Heart right ventricle (tissue), 16 donors: ENCODE results near the gene STAM. TPM values are rescaled to one million over a fixed set of nuclear protein-coding genes. Genes with fewer than 3 reads are reported as not detected.

Source experiments
- ATAC-seq, 8 donors: fragments of 200-7000 bp; cut with Tn5 transposase; one replicate each; pipeline ENCODE4 v1.9.1; 2020; ENCODE audit warnings: mild to moderate bottlenecking in 8 of 8, moderate library complexity in 8 of 8, moderate number of reproducible peaks in 1 of 8
- DNase-seq, 2 donors: peaks; one replicate each; pipeline ENCODE4 v3.0.0-alpha.2; 2020
- H3K27ac ChIP-seq, 10 donors: fragments of 200-600 bp; sonication (generic) in 2 of 10; one replicate each; pipeline versions ENCODE4 v1.5.0 to v1.8.0; 2020 to 2022; ENCODE audit warnings: mild to moderate bottlenecking in 3 of 10
- H3K27me3 ChIP-seq, 7 donors: fragments of 200-600 bp; one replicate each; pipeline ENCODE4 v1.8.0; 2021 to 2022; ENCODE audit warnings: mild to moderate bottlenecking in 2 of 7
- H3K36me3 ChIP-seq, 9 donors: fragments of 200-600 bp; sonication (generic) in 1 of 9; one replicate each; pipeline versions ENCODE4 v1.5.0 to v1.8.0; 2020 to 2022; ENCODE audit warnings: mild to moderate bottlenecking in 2 of 9
- H3K4me1 ChIP-seq, 9 donors: fragments of 200-600 bp; sonication (generic) in 1 of 9; one replicate each; pipeline versions ENCODE4 v1.5.0 to v1.8.0; 2020 to 2022; ENCODE audit warnings: mild to moderate bottlenecking in 4 of 9
- H3K4me3 ChIP-seq, 10 donors: fragments of 200-600 bp; sonication (generic) in 2 of 10; one replicate each; pipeline versions ENCODE4 v1.5.0 to v1.8.0; 2020 to 2022; ENCODE audit warnings: mild to moderate bottlenecking in 7 of 10, moderate library complexity in 2 of 10
- H3K9me3 ChIP-seq, 11 donors: fragments of 200-600 bp in 10 of 11; sonication (generic) in 2 of 11; one replicate each; pipeline versions ENCODE4 v1.5.0 to v1.8.0; 2013 to 2022; ENCODE audit warnings: mild to moderate bottlenecking in 2 of 11, control low read depth in 1 of 11, moderate library complexity in 1 of 11
- CTCF ChIP-seq, 9 donors: fragments of 200-600 bp; sonication (generic) in 2 of 9; IDR thresholded peaks; one replicate each; pipeline versions ENCODE4 v1.5.0 to v1.8.0; 2021 to 2022; ENCODE audit warnings: antibody characterized with exemption in 9 of 9, mild to moderate bottlenecking in 5 of 9, moderate library complexity in 1 of 9
- WGBS, 2 donors: extraction: QIAGEN DNeasy Blood & Tissue Kit; methylation state at CpG; one replicate each; pipeline ENCODE4 v1.1.7; 2013; ENCODE audit warnings: inconsistent platforms in 1 of 2; 5-methylcytosine and 5-hydroxymethylcytosine counted together
- intact Hi-C, 10 donors: fragments of 100-400 bp; cut with DNase I; formaldehyde crosslinking; loops; one replicate each; pipeline versions ENCODE4 v1.11.1 to v1.14.2; 2022
- polyA plus RNA-seq, 2 donors: library from polyadenylated mRNA; stranded (reverse); fragments of 200-250 nt; gene quantifications; one replicate each; pipeline ENCODE4 v1.2.3, GENCODE V29; 2013
- total RNA-seq, 10 donors: library from RNA; stranded (reverse); fragmentation: NEBNext Ultra II Directional in 3 of 10; extraction: Animal tissue kit (Norgen Biotek cat#: 25700) in 3 of 10; gene quantifications; one replicate each; pipeline versions ENCODE4 v1.2.1 to v1.2.4, GENCODE V29; 2021 to 2023
- donor health status: Arrhythmogenic right ventricular cardiomyopathy.
- donor health status: ischemic (EF 13 %, LVEDD 7.1; RV severe dilation, severe dysfunction).
- donor health status: healthy with polysubstance abuse.
- donor health status: DM: no; HTN: yes; CAD: no.
- donor health status: DM: no; HTN: no; CAD: no.
- donor health status: ischemic (EF 25% LVEDD 6.9; RV normal size, moderate dysfunction).
- donor health status: ischemic (EF 25% LVEDD 5.7; RV mildly dilated, moderate dysfunction).
- donor health status: healthy.
- donor health status: DM: yes; HTN: yes; CAD: no.
- donor health status: Ischemic cardiomyopathy.
- donor health status: ischemic (EF 35%, LVEDD 5.7; RV mildly dilated, moderate dysfunction).
- donor health status: nonischemic (EF 11% LVEDD 7.7; RV severe dilation, severe dysfunction).
- donor health status: DM: yes; HTN: yes; CAD: no.
- donor health status: PGD.
- donor health status: ischemic (EF 29% LVEDD 5.4; RV normal size, mild dysfunction).
- donor health status: nonischemic (EF 23%, LVEDD 6.1; RV moderate dilation, normal function).

The STAM gene
- total and polyA plus RNA-seq, 12 donors: 9.9 to 43.5 (median 29.3) TPM

- H3K4me1 ChIP-seq: peaks cover 5 to 81% (median 67%) of the 10 kb centered on the region in 9 donors
- H3K4me3 ChIP-seq: no peak overlapping the region
- DNase-seq (no peak), ATAC-seq (no peak)
- TF ChIP-seq CTCF (IDR thresholded peaks at IDR 0.05): no peak
- peak overlapping the region in 4 of 10 donors; percentile 4 to 98 (median 58) for H3K27ac ChIP-seq
- intact Hi-C loops: no loop called here
- peaks cover 0 to 6% (median 0%) of the 10 kb centered on the region in 9 donors for H3K36me3 ChIP-seq
- H3K9me3 ChIP-seq: peaks cover 0 to 11% (median 0%) of the 10 kb centered on the region in 11 donors
- 91 to 94% methylated on average over 4 of the region's 4 CpGs for WGBS, 2 donors
- H3K27me3 ChIP-seq: no peaks in the 10 kb centered on the region
Measured at GRCh38 chr10:17649052-17649451, 5.1 kb downstream of the STAM start.

GRCh38 chr10:17649836-17650235 lies 5.9 kb downstream of the STAM start:
- Histone ChIP-seq H3K4me3 (no peak overlapping the region), H3K4me1 (peaks cover 5 to 79% (median 69%) of the 10 kb centered on the region in 9 donors), H3K36me3 (peaks cover 0 to 6% (median 0%) of the 10 kb centered on the region in 9 donors), H3K27ac (peak overlapping the region in 2 of 10 donors; percentile 41 to 44), H3K9me3 (peaks cover 0 to 11% (median 0%) of the 10 kb centered on the region in 11 donors), H3K27me3 (no peaks in the 10 kb centered on the region)
- DNase-seq (no peak), ATAC-seq (no peak)
- 74 to 87% methylated on average over 2 of the region's 2 CpGs for WGBS, 2 donors
- intact Hi-C loops: no loop called here
- no peak for TF ChIP-seq CTCF (IDR thresholded peaks at IDR 0.05)

GRCh38 chr10:17650416-17650815 lies 6.5 kb downstream of the STAM start:
- DNase-seq: no peak
- TF ChIP-seq CTCF (IDR thresholded peaks at IDR 0.05): no peak
- no peak for ATAC-seq
- Histone ChIP-seq H3K36me3 (peaks cover 0 to 6% (median 0%) of the 10 kb centered on the region in 9 donors), H3K4me1 (peaks cover 2 to 74% (median 64%) of the 10 kb centered on the region in 9 donors), H3K4me3 (no peak overlapping the region), H3K27me3 (no peaks in the 10 kb centered on the region), H3K9me3 (peaks cover 0 to 11% (median 0%) of the 10 kb centered on the region in 11 donors), H3K27ac (peak overlapping the region in 2 of 10 donors; percentile 41 to 44)
- intact Hi-C loops: no loop called here
- WGBS, 2 donors: 87 to 91% methylated on average over 8 of the region's 8 CpGs

GRCh38 chr10:17651896-17652295 lies 7.9 kb downstream of the STAM start:
- Histone ChIP-seq H3K27ac (peak overlapping the region in 3 of 10 donors; percentile 7 to 32 (median 11)), H3K9me3 (peaks cover 0 to 11% (median 0%) of the 10 kb centered on the region in 11 donors), H3K36me3 (peaks cover 0 to 6% (median 0%) of the 10 kb centered on the region in 9 donors), H3K4me3 (no peak overlapping the region), H3K27me3 (no peaks in the 10 kb centered on the region), H3K4me1 (peaks cover 0 to 63% (median 52%) of the 10 kb centered on the region in 9 donors)
- DNase-seq (no peak), ATAC-seq (no peak)
- intact Hi-C loops: no loop called here
- TF ChIP-seq CTCF (IDR thresholded peaks at IDR 0.05): no peak
